ENCODE results near the gene SLC38A5. TPM values are rescaled to one million over a fixed set of nuclear protein-coding genes. Genes with fewer than 3 reads are reported as not detected.

SLC38A5 gene
- total and polyA plus RNA-seq, 9 of the 15 experiments (the other 6 are each of a cell fraction or from before 2014, with no cell fraction given) = 9.3 to 228 (median 142) TPM

- no peak for TF ChIP-seq ZHX1 (conservative IDR thresholded peaks at IDR 0.05; ENCODE audit: low read length)
- TF ChIP-seq NCOA4 (IDR thresholded peaks at IDR 0.05; ENCODE audit: partially characterized antibody) = no peak
- TF ChIP-seq THRAP3 (IDR thresholded peaks at IDR 0.05; ENCODE audit: borderline replicate concordance) = no peak
- no peak for TF ChIP-seq E2F4 (CRISPR knock-in tag; IDR thresholded peaks at IDR 0.05; ENCODE audit: low read depth)
- no peak for TF ChIP-seq GTF2E2 (tag; IDR thresholded peaks at IDR 0.05)
- no peak for TF ChIP-seq SNIP1 (IDR thresholded peaks at IDR 0.05; ENCODE audit: low read depth)
- TF ChIP-seq MAFF (IDR thresholded peaks at IDR 0.05; ENCODE audit: low read length) = no peak
- no peak for TF ChIP-seq PHTF2 (CRISPR knock-in tag; IDR thresholded peaks at IDR 0.05)
- TF ChIP-seq JUN (IDR thresholded peaks at IDR 0.05; ENCODE audit: borderline replicate concordance, low read depth, low read length) = 0 out of 2 replicates have a peak, but pooled peaks have one; percentile 37
- TF ChIP-seq JUN (CRISPR knock-in tag; IDR thresholded peaks at IDR 0.05; ENCODE audit: borderline replicate concordance) = no peak
- TF ChIP-seq LARP7 (IDR thresholded peaks at IDR 0.05) = no peak
- TF ChIP-seq ZNF436 (CRISPR knock-in tag; IDR thresholded peaks at IDR 0.05) = no peak
- no peak for TF ChIP-seq MAFK (IDR thresholded peaks at IDR 0.05; ENCODE audit: low read length)
- TF ChIP-seq ZFX (CRISPR knock-in tag; IDR thresholded peaks at IDR 0.05) = peak; percentile 71
- TF ChIP-seq PHF8 (IDR thresholded peaks at IDR 0.05; ENCODE audit: borderline replicate concordance, low read length) = peak; percentile 78; the same call in 1 of the 2 replicates
- no peak for TF ChIP-seq KAT2B (IDR thresholded peaks at IDR 0.05; ENCODE audit: low read depth, low read length)
- no peak for TF ChIP-seq DNMT1 (IDR thresholded peaks at IDR 0.05)
- no peak for TF ChIP-seq HMG20B (CRISPR knock-in tag; IDR thresholded peaks at IDR 0.05)
- TF ChIP-seq DLX4 (CRISPR knock-in tag; IDR thresholded peaks at IDR 0.05) = no peak
- no peak for TF ChIP-seq FOXJ3 (CRISPR knock-in tag; IDR thresholded peaks at IDR 0.05)
- TF ChIP-seq BCOR (IDR thresholded peaks at IDR 0.05) = no peak
- 0 out of 2 replicates have a peak, but pooled peaks have one; percentile 31 for TF ChIP-seq PKNOX1 (IDR thresholded peaks at IDR 0.05)
- no peak for TF ChIP-seq PYGO2 (tag; IDR thresholded peaks at IDR 0.05)
Measured at GRCh38 chrX:48475774-48476577, 5.9 kb upstream of the SLC38A5 start, which contains the start of gene FTSJ1 (continued).

Data from K562 (cell line).